Measurements from ENCODE around the gene DICER1. TPM values are rescaled to one million over a fixed set of nuclear protein-coding genes. Genes with fewer than 3 reads are reported as not detected.
A peak's percentile ranks its signal among the peaks of the same experiment; 100 is the strongest.

DICER1 gene
- polyA plus RNA-seq, 4 donors: 46.1 to 60.9 (median 53.6) TPM

DNA sequence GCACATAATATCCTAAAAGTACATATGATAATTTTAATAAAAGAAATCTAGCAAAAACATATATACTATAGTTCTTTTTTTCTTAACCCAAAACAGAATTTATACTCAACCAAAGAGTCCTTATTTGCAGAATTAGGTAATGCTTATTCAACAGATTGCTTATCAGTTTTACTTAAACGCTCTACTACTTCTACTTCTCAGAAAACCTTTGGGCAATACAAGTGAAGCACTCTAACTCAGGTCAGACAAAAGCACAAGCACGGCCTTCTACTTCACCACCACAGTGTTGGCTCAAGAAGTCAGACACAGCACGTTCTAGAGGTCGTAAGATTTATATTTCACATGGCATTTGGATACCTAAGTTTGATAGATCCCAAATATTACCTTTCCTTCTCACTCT, 29.2 kb downstream of the DICER1 start:
- no peak for DNase-seq (ENCODE audit: low read depth in 4 of 4, low spot score in 3 of 4)

DNA sequence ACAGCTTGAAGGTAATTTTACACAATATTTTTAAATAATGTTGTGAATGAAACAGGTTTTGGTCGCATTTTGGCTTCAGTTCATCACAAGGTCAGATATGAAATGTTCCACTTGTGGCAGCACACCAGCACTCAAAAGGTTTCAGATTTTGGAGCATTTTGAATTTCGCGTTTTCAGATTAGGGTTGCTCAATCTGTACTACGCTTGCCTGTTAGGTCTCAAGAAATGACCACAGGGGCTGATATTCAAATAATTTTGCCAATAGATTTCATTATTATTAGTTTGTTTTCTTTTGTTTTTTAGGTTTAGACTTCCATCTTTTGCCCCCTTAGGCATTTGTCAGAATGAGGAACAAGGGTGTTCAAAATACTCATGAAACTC, 29.8 kb downstream of the DICER1 start:
- no peak for DNase-seq (ENCODE audit: low read depth in 4 of 4, low spot score in 3 of 4)

DNA sequence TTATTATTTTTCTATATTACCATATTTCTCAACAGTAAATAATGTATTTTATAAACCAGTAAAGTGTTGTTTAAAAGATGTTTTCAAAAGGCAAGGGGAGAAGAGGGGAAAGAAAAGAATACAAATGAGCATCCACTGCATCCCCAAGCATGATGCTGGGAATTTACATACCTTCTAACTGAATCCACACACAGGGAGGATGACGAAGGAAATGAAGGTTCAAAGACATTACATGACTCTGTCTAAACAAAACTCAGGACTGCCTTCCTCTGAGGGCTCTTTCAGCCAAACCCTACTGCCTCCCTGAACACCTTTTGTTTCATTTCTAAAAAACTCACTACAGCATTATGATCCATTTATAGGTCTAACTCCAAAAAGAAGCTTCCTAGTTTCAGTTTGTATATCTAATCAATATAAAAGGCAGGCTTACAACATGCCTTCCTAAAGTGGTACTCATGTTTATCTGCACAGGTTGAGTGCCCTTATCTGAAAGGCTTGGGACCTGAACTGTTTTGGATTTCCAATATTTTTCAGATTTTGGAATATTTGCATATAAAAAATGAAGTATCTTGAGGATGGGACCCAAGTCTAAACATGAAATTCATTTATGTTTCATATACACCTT, 30.3 kb downstream of the DICER1 start:
- DNase-seq (ENCODE audit: low read depth in 4 of 4, low spot score in 3 of 4): no peak

DNA sequence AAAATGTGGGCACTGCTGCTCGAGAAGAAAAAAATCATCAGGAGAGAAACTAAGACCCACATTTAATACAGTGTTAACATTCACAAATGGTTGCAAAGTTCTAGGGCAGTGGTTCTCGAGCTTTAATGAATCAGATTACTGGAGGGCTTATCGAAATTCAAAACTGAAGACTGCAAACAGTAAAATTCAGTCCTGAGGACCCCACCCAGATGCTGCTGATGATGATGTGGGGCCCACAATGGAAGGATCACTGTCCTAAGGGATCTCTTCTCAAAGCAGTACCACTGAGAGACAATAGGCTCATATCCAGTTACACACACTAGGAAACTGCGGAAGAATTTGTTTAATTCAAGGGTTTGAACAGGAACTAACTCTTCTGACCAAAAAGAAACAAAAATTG, 31.4 kb downstream of the DICER1 start:
- DNase-seq (ENCODE audit: low read depth in 4 of 4, low spot score in 3 of 4): no peak

DNA sequence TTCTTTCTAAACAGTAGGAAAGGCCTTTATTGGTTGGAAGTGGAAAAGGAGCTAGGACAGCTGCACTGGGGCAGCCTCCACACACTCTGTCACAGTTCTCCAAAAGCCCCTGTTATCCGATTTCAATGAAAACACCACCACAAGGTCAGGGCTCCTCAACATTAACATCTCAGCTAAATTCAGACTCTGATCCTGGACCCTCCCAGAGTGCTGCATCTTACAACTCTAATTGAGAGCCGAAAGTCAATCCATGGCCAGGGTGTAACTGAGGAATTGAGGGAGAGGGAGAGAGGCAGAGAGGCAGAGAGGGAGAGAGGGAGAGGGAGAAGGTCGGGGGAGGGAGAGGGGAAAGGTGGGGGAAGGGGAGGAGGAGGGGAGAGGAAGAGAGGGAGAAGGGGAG, 32.1 kb downstream of the DICER1 start:
- DNase-seq (ENCODE audit: low read depth in 4 of 4, low spot score in 3 of 4): peak in 2 of 4 donors; percentile 10 to 12

DNA sequence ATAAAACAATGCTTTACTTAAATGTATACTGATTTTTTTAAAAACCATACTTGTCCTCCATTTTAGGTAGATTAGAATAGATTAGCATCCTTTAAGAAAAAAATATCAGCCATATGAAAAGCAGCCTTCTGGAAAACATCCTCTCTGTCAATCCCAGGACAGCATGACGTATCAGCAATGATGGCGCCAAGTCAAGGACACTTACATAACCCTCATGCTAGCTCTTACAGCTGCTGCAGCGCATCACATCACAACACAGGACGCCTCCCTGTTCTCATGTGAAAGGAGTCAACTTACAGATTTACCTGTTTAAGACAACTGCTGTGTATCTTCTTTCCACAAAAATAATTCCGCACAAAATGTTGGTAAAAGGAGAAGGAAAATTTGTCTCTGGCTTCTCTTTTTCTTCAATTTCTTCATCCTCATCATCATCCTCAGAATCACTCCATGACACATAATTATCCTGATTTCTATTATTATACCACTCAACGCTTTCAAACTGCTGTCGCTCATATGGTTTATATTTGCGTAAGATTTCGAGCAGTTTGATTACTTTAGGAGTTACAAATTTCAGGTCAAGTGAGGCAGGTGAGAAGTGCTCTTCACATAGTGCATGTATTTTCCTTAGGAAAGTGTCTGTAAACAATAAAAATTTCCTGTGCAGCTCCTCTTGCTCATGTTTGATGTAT, 33.3 kb downstream of the DICER1 start:
- no peak for DNase-seq (ENCODE audit: low read depth in 4 of 4, low spot score in 3 of 4)

DNA sequence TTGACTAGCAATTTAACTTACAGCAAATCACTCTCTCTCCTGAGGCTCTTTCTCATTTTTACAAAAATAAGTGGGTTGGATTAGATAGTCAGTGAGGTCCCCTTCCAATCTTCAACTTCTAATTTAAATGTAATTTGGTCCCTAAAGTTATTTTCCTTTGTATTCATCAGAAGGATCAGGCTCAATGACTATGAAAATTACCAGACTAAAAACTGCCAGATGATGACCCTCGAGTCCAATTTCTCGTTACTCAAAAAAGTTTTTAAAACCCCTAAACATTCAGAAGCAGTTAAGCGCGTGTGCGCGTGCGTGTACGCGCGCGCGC, 34.7 kb downstream of the DICER1 start:
- DNase-seq (ENCODE audit: low read depth in 4 of 4, low spot score in 3 of 4): no peak

DNA sequence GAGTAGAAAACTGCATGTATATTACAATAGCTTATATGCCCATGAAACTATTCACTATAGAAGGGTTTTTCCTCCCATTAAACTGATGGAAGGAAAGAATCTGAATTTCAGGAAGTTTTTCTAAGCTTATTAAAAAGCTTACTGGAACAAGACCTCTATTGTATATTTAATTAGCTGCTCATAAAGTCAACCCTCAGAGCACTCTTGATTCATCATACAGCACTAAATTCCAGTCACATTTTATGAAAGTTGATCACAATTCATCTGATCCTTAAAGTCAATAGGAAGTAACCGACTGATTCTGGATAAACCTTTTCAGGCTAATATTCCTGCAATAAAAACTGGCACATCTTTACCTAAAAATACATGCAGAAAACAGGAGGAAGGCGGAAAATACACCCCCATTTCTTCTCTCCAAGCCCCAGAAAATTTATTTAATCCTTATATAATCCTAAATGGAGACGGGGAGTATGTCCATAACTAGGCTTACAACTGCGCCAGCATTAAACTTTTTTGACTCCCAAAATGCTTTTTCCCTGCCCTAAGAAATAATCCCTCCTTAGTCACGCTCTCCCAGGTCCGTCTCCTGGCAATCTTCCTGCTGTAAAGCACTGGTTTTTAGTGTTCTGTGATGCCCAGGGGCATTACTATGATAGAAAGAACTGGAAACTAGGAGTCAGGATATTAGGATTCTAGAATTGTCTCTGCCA, 35.3 kb downstream of the DICER1 start:
- DNase-seq (ENCODE audit: low read depth in 4 of 4, low spot score in 3 of 4): no peak

DNA sequence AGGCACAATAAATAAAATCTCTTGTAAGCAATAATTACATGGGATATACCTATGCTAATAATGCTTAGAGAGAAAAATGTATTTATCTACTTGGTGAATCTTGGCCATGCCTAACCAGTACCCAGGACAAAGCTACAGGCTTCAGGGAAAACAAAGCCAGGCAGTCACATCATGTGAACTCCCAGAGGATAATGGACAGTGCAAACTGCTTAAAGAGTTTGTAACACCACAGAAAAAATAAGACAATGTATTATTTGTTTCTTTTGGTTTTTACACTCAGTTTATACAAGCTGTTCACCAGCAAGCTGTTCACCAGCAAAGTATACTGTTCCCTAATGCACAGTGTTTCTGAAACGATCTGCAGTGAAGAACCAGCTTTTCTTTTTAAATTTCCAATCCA, 38.0 kb downstream of the DICER1 start:
- no peak for DNase-seq (ENCODE audit: low read depth in 4 of 4, low spot score in 3 of 4)

DNA sequence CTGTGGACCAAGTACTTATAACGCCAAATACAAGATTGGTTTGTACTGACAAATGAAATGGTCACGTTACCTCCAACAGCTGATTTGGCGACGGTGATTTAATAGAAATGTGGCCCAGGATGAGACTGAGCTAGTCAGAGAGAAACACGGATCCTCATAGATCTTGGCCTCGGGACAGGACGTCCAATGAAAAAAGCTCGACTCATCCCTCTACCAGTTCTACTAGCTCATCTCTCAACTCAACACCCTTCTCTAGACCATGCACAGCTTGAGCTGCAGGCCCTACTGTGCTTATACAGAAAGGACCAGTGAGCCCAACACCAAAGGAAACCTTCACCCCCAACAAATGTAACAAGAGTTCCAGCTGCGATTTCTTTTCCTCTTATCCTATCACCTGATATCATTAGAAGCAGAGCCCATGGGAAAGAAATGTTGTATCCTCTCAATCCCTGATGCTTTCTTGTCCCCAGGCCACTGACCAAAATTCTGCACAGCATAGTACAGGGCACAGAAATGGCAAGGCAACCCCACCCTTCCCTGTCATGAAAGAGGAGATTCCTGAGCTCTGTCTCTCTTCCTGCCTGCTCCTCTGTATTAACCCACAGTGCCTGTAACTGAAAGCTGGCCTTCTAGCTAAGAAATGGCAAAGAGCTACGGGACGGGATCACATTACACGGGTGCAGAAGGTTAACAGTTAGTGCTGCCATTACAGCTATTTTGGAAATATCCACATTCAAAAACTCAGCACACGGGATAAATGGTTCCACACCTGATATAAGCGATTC, 39.2 kb downstream of the DICER1 start:
- no peak for DNase-seq (ENCODE audit: low read depth in 4 of 4, low spot score in 3 of 4)

DNA sequence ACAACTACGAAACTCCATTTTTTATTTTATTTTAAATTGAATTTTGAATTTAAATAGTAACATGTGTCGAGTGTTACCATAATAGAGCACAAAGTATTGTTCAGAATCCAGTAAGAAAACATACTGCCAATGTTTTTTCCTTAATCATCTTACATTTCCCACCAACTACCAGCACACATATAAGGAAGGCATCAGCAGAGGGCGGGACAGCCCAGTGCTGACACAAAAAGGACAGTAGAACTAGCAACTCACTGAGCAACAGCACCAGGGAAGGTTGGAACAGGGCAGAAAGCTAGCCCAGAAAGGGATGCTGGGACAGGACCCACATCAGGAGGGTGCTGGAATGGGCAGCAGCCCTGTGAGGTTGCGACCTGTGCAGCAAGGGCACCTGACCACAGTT, 43.9 kb downstream of the DICER1 start:
- no peak for DNase-seq (ENCODE audit: low read depth in 4 of 4, low spot score in 3 of 4)

DNA sequence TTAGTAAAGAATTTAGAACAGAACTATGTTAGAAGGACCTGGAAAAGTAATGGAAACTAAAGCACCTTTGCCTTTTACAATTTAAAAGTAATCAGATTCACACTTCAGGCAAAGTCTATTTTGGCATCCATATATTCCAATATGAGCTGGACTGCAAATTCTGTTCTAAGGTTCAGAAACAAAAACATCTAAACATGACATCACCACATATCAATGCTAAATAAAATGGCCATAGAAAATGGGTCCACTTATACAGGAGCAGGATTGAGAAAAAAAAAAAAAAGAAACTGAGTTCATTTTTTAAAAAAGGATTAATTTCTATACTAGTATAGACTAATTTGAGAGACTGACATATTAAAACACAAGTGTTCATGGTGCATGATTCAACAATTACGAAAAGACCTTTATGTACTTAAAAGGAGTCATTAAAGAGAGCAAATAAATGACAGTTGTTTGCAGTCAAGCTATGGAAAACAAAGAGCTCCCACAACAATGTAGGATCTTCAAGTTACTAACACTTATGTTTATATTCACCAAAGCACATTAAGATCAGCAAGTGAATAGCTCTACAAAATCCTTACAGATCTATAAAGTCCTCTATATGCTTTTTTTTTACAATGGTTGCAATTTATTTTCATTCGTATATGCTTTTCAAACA, 45.7 kb downstream of the DICER1 start:
- no peak for DNase-seq (ENCODE audit: low read depth in 4 of 4, low spot score in 3 of 4)

DNA sequence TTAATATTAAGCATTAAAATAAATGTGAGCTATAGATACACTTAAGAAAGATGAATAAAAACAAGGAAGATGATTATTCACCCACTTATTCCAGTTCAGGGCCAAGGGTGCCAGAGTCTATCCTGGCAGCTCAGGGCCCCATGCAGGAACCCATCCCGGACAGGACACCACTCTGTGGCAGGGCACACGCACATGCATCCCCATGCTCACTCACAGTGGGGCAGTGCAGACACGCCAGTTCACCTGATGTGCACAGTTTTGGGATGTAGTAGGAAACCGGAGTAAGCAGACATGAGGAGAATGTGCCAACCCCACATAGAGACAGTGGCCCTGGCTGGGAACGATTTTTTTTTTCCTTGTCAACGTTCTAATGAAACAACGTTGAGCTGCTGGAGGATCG, 47.2 kb downstream of the DICER1 start:
- DNase-seq (ENCODE audit: low read depth in 4 of 4, low spot score in 3 of 4): no peak

DNA sequence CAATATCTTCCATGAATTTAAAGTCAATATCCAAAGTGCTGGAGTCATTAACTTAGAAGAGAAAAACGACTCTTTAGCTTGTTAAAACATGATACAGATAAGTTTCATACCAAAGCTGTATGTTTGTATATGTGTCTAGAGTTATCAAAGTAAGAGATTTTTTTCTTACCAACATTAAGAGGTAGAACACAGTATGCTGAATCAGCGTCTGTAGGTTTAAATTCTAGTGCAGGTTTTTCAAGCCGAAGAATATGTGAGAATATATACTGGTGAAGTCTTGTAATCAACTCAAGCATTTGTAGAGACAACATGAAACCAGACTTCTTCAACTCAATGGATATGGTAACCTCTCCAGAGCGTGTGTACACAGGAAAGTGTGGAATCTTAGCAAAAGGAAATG, 49.6 kb downstream of the DICER1 start:
- no peak for DNase-seq (ENCODE audit: low read depth in 4 of 4, low spot score in 3 of 4)

DNA sequence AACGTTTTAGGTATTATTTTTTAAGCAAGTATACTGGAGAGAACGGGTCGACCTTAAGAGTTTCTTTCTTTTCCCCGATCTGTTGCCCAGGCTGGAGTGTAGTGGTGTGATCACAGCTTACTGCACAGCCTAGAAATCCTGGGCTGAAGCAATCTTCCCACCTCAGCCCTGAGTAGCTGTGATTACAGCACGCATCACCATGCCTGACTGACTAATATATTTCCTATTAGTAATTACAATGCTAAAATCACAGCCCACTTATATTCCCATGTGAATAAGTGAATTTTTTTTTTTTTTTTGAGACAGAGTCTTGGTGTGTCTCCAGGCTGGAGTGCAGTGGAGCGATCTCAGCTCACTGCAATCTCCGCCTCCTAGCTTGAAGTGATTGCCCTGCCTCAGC, 50.4 kb downstream of the DICER1 start:
- no peak for DNase-seq (ENCODE audit: low read depth in 4 of 4, low spot score in 3 of 4)

DNA sequence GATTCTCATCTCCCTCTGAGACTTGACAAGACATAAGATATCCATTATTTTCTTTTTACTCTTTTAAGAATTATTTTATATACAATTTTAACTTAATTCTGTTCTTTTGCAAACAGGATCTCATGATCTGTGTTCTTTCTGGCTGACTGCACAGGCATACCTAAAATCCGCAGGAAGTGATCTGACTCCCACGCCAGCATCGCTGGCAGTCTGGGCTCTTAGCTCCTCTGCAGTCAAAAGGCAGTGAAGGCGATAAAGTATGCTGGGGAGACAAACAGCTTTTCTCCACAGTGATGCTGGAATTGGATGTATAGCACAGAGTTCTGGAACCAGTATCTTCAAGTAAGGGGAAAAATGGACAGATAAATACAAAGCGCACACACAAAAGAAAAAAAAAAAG, 52.4 kb downstream of the DICER1 start:
- DNase-seq (ENCODE audit: low read depth in 4 of 4, low spot score in 3 of 4): no peak

DNA sequence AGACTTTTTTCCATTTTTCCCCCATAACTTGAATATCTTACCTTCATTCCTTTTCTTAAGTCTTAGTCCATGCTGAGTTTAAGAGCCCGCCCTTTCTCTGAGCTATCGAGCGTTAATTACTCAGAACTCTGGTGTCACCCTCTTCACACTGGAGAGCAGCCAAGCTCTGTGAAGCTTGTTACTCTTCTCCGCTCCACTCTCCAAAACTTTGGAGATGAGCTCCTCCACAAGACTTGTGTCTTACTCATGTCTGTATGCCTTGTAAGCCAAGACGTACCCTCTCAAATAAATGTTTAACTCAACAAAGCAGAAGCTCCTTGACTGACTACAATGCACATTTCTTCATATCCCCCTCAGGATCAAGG, 54.7 kb downstream of the DICER1 start:
- DNase-seq (ENCODE audit: low read depth in 4 of 4, low spot score in 3 of 4): no peak

DNA sequence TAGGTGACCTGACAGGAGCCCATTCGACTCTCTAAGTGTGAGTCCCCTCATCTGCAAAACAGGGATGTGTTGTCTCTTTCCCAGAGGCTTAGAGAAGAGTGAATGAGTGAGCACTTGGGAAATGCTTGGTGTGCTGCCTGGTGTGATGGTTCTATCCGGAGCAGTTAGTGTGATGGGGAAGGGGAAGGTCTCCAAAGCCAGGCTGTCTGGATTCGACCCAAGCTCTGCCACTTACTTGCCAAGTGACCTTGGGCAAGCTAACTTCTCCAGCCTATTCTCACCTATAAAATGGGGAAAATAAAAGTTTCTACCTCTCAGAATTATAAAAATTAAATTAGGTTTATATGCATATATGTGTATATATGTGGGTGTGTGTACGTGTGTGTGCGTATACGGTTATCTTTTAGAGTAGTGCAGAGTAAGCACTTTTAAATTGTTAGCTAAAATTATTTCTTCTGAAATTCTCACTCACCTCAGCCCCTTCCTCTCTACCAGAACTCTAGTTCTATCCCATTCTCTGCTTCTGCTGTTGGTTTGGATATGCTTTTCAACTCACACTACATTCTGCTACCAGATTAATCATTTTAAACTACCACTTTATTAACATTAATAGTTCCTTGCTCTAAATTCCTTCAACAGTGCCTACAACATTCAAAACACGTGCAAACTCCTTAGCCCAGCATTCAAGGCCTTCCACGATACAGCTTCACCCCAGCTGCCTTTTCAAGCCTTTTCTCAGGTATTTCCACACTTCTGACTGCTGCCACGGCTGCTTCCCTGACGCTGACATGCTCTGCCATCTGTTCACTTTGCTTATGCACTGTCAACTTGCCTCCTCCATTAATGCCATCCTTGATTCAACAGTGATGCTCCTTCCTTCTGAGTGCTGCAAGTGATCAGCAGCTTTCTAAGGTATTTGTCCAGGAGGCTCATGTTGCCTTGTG, 55.3 kb downstream of the DICER1 start:
- DNase-seq (ENCODE audit: low read depth in 4 of 4, low spot score in 3 of 4): no peak

DNA sequence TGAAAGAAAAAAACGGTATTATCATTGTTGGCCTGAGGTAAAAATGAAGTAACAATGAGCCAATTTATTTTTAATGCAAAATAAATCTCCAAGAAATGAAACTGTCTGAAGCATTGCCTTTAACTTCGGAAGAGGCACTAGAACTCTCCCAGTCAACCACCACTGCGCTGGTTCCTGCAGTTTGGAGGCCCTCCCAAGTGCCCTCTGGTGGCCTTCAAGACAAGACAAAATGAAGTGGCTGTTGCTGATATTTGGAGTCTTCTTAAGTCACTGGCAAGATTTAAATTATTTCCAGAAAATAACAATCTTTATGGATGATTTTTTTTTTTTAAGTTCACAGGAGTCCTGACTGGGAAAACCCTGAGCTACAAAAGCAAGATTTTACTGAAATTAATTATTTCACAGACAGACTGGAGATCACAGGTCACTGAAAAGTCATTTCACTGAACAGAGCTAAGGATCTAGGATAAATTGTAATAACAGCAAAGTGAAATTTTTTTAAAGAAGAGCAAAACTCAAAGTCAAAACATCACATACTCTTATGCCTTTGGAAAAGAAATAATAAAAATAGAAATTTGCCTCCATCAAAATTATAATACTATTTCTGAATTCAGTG, 58.2 kb downstream of the DICER1 start:
- peak; percentile 30 to 47 (median 40) for DNase-seq (ENCODE audit: low read depth in 4 of 4, low spot score in 3 of 4)

Data from right renal pelvis (tissue), 4 donors.